Femur (tissue), 1 donor: Measurements from ENCODE around the gene PMS1.
"Not testable (repeated sequence)": the region's sequence is repeated elsewhere in the genome, so short reads cannot be mapped to it uniquely, and the experiment has no call there.

ENCODE experiments used
- DNase-seq: peaks from one replicate; pipeline ENCODE4 v3.0.0-alpha.2; 2017

The PMS1 gene

DNA sequence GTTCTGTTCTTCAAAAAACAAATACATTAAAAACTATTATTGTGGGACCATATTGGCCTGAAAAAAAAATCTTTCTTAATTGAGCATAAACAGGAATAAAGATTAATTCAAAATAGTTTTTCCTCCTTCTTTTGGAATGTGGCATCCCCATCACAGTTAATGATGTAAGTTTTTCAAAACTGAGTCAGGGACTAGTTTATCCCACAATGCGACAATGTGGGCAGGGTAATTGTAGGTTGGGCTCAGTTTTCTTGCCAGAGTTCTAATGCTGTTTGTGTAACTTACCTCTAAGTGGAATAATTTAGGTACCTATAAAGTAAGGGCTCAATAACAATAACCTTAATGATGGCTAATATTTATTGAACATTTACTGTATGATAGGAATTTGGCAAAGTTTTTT is 82.0 kb downstream of the PMS1 start:
- no peak for DNase-seq

DNA sequence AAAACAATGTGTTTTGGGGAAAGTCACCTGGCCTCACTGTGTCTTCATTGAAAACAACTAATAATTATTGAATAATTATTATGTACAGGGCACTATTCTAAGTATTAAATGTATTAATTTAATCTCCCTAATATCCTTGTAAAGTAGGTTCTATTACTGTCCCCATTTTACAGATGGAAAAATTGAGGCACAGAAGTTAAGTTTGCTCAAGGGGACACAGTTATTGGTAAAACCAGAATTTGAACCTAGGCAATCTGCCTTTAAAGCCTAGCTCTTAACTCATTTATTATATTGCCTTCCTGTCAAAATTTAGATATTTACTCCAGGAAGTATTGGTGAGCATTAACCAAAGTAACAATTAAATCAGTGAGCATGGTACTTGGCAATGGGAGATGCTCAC is 84.6 kb downstream of the PMS1 start:
- DNase-seq = no peak

DNA sequence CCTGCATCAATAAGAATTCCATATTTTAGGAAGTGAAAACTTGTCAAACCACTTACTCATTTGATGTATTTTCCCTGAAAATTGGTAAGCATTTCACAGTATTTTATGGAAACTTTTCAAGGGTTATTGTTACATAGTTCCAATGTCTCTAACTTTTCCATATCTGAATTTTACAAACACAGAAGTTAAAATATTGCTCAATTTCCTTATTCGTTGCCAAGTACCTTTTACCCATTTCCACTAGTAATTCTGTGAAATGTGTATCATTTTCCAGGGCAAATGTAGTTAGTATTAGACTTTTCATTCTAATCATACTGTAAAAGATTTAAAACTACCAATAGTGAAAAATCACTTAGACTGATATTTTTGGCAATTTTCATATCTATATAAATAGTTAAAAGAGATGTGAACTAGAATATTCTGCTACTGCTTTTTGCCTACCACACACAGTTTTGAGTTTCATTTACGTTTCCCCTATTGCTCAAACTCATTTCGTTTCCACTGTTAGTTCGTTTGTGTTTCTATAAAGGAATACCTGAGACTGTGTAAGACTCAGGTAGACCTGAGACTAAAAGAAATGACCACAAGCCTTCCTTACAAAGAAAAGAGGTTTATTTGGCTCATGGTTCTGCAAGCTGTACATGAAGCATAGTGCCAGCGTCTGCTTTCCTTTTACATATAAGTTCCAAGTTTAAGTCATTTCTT is 86.3 kb downstream of the PMS1 start:
- no peak for DNase-seq

DNA sequence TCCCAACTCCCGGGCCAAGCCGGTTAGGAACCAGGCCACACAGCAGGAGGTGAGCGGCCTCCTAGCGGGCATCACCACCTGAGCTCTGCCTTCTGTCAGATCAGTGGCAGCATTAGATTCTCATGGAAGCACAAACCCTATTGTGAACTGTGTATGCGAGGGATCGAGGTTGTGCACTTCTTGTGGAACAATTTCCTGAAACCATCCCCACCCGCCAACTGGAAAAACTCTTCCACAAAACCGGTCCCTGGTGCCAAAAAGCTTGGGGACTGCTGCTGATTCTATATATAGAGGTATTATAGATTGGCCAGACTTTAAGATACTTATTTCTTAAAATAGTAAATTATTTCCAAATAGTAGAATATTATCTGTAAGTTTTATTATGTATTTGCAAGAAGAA is 89.4 kb downstream of the PMS1 start:
- DNase-seq = peak; percentile 39

DNA sequence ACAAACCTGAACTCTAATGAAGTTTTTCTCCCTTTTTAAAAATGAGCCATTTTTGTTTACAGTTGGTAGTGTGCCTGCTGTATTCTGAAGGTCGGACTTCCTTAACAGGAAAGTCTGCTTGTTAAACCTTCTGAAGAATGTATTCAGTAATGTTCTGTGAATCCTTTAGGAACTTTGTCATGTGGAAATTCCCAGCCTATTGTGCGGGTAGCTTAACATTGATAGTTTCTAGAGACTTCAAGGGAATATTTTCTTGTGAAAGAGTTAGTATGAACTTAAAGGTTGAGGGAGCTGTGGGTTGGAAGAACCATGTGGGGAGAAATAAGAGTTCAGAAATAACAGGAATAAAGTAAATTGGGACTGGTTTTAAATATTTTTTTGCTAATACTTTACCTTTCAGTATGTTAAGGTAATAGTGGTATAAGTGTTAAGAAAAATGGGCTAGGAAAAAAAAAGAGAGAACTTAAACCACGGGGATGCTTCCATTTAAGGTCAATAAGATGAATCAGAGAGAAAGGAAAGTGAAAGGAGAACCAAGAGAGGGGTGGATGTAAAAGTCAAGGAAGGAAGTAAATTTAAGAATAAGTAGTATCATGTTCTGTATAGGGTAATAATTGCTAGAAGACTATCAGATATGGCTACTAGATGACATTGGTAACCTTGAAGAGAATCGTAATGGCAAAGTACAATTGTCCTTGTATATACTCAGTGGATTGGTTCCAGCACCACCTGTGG is 90.5 kb downstream of the PMS1 start:
- no peak for DNase-seq

DNA sequence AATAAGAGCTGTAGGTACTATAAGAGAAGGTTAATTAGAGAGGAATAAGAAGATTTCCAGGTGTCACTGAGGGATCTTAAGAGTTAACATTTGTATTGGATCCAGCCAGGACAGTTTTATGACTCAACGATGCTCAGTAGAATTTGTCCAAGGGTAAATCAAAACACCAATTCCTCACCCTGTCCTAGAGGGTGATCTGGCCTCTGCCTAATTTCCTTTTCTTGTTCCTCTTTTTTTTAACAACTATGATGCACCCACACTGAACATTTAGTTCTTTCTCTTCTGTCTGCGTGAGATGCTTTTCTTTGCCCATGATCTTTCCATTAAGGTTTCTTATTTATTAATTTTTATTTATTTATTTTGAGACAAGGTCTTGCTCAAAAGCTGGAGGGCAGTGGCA is 92.0 kb downstream of the PMS1 start:
- DNase-seq = no peak

DNA sequence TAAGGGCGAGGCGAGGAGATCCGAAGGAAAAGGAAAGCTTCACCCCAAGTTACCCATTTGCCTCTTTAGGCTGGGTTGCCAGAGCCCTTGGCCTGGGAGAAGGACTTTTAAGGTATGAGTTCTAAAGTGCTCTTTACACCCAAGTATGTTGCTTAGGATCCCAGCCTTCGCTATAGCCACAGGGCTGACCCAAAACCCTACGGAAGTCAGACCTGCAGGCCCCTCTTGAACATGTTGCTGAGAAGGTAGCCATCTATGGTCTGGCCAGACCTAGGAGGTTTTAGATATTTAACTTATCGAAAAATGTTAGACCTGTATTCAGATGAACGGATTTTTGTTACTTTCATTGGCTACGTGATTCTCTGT is 95.4 kb downstream of the PMS1 start:
- DNase-seq = no peak

DNA sequence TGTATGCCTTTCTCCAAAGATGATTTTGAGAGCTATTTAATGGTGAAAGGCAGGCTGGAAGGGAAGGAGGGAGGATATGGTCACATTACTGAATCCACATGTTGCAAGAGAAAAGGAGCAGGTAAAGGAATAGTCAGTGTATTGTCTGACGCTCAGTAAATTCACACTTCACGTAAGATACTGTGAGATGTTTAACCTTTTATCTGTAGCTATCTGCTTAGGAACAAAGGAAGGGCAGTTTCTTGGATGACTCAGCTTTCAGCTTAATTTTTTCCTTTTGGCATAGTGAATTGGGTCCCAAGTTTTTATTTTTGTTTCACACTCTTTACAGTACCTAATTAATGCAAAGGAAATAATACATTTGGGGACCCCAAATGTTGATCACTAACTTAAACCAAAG is 96.2 kb downstream of the PMS1 start:
- no peak for DNase-seq

DNA sequence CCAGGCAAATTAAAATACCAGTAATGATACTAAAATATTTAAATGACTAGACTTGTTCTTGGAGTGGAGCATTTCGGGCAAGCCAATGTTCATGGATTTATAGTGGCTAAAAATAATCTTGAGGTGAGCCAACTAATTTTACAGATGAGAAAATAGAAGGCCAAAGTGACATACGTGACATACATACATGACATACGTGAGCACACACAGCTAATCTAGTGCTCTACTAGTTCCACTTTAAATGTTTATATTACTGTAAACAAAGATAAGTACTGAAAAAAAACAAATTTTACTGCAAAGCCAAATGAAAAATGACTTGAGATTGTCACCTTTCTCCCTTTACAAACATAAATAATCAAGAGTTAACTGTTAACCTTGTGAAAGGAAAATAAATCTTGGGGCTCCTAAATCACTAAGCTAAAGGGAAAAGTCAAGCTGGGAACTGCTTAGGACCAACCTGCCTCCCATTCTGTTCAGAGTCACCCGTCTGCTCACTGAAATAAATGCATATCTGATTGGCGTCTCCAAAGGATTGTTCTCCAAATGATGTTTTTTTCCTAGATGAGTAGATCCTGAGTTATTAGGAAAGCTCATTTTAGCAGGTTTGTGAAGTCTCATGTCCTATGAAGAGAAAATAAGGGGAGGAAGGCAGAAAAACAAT is 96.7 kb downstream of the PMS1 start:
- no peak for DNase-seq

DNA sequence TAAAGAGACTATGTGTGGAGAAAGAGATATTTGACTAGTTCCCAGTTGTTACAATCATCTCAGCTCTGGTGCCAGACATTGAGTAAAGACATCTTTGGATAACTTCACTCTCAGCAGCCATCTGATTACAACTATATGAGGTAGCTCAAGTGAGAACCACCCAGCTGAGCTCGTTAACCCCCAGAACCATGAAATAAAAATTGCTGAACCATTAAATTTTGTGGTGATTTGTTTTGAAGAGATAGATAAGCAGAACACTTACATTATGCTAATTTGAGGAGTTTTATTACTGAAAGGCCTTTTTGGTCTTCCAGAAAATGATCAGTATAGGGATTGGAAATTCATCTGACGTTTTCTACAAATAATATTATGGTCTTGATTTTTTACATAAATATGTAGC is 101.1 kb downstream of the PMS1 start:
- no peak for DNase-seq

DNA sequence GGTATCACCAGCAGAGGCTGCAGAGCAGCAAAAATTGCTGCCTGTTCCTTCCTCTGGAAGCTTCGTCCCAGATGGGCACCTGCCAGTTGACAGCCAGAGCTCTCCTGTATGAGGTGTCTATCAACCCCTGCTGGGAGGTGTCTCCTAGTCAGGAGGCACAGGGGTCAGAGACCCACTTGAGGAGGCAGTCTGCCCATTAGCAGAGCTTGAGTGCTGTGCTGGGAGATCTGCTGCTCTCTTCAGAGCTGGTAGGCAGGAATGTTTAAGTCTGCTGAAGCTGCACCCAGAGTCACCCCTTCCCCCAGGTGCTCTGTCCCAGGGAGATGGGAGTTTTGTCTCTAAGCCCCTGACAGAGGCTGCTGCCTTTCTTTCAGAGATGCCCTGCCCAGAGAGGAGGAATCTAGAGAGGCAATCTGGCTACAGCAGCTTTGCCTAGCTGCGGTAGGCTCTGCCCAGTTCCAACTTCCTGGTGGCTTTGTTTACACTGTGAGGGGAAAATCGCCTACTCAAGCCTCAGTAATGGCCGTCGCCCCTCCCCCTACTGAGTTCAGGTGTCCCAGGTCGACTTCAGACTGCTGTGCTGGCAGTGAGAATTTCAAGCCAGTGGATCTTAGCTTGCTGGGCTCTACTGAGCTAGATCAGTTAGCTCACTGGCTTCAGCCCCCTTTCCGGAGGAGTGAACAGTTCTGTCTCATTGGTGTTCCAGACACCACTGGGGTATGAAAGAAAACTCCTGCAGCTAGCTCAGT is 108.5 kb downstream of the PMS1 start:
- DNase-seq = not testable (repeated sequence)

DNA sequence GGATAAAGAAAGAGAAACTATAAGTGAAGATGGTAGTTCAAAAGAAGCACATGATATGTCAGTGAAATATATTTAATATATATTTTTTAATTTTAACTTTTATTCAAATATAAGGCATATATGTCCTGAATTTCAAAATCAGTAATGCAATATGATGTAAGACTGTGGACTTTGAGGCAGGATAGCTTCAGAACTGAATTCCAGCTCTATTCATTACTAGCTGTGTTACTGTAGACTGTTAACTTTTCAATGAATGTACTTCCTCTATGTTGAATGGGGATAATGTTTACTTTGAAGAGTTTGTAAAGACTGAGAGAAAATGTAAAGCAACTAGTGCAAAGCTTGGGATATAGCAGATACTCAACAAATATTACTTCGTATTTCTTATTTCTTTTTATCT is 112.6 kb downstream of the PMS1 start:
- no peak for DNase-seq

DNA sequence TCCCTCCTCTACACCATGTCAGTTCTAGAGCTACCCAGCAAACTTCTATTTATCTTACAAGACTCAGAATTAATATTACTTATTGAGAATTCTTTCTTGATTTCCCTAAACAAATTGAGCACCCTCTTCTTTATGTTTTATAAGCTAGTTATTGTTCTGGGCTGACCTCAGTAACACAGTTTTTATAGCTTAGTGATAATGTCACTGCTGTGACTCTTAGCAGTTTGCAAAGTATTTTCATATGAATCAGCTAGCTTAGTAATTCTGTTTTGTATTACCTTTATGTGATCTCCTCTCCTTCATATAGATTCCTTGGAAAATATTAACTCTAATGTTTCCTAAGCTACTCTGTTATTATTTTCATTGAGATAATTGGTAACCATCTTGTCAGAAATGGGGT is 114.9 kb downstream of the PMS1 start:
- no peak for DNase-seq

DNA sequence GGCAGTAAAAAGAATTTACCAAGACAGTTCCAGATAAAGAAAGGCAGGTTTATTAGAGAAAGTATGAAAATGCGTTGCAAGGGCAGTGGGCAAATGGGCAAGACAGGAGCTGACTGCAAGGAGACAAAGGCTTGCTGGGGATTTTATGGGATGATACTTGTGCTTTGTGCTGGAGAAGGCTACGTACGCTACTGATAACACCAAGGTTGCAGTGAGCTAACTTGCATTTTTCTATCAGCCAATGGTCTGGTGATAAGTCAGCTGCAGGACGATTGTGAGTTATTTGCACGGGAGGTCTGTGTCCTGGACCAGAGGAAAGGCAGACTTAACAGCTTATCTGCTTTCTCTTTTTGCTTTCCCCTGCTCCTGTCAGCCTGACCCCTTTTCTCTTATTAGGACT is 116.5 kb downstream of the PMS1 start:
- DNase-seq = no peak

DNA sequence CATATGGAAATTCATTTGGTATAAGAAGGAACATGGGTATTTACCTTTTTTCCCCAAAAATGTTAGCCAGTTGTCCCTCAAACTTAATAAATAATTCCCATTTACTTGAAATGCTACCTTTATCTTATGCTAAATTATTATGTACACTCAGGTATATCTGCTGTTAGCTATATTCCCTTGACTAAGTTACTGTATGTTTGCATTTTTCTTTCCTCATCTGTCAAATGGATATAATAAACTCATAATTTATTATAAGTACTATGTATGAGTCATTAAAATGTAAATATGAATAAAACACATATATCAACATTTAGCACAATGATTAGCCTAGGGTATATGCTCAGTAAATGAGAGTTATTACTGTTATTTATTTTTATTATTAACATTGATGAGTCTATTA is 117.4 kb downstream of the PMS1 start:
- no peak for DNase-seq

DNA sequence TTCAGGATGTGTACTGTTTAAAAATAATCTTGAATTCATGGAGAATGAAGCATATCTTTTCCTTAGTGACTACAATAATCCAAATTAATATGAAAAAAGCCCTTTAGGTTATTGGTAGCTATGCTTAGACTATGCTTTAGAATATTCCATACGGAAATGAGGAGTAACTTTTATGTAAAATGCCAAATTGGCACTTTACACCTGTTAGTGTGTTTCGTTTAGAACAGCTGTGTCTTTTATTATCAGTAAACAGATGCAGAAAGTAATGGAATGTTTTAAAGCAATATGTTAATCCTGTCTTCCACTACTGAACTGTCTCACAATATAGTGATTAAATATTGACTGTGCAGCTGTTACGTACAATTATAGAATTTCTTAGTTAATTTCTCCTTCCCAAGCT is 129.6 kb downstream of the PMS1 start:
- DNase-seq = no peak

DNA sequence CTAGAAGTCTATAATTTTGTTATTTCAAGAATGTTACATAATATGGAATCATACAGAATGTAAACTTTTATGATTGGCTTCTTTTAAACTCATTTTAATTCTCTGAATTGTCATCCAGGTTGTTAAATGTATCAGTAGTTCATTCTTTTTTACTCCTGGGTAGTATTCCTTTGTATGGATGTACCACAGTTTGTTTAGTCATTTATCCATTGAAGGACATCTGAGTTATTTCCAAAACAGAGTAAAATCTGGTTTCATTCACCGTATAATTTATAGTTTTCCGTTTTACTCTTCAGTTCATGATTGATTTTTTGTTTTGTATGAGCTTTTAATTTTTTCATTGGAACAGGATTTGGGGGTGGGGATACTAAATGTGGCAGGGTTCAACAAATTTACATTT is 132.4 kb downstream of the PMS1 start:
- no peak for DNase-seq
